Neural cell (in vitro differentiated cells): ENCODE data around the gene PANK4. TPM values are rescaled to one million over a fixed set of nuclear protein-coding genes. Genes with fewer than 3 reads are reported as not detected.

ENCODE experiments used
- H2AFZ ChIP-seq: fragments of 200-600, 300-800 bp; sonication (generic), shearing (Covaris generic); 2 replicates; pipeline ENCODE4 v1.6.0; 2014; ENCODE audit warnings: low read depth, mild to moderate bottlenecking, antibody characterized with exemption, low read length, moderate library complexity
- H3F3A ChIP-seq: fragments of 200-600 bp; shearing (Covaris generic); 2 replicates; pipeline ENCODE4 v1.6.1; 2016; ENCODE audit warnings: mild to moderate bottlenecking, moderate library complexity, mixed read lengths, antibody characterized with exemption, low read length; ENCODE audit not compliant: insufficient read depth, poor library complexity, severe bottlenecking
- H3K27ac ChIP-seq: fragments of 200-600, 300-800 bp; sonication (generic), shearing (Covaris generic); 2 replicates; pipeline ENCODE4 v1.5.1; 2014; ENCODE audit warnings: mild to moderate bottlenecking, low read length, moderate library complexity
- H3K27me3 ChIP-seq: fragments of 300-800, 200-600 bp; sonication (generic), shearing (Covaris generic); 2 replicates; pipeline ENCODE4 v1.6.0; 2014; ENCODE audit warnings: mild to moderate bottlenecking, low read depth, low read length, moderate library complexity; ENCODE audit not compliant: insufficient read depth
- H3K36me3 ChIP-seq: fragments of 300-800, 200-600 bp; sonication (generic), shearing (Covaris generic); 2 replicates; pipeline ENCODE4 v1.5.1; 2014; ENCODE audit warnings: mild to moderate bottlenecking, antibody characterized with exemption, low read length, moderate library complexity; ENCODE audit not compliant: insufficient read depth
- H3K4me2 ChIP-seq: fragments of 300-800, 200-600 bp; sonication (generic), shearing (Covaris generic); 2 replicates; pipeline ENCODE4 v1.6.0; 2014; ENCODE audit warnings: mild to moderate bottlenecking, low read length
- H3K4me3 ChIP-seq: fragments of 300-800, 200-600 bp; sonication (generic), shearing (Covaris generic); 2 replicates; pipeline ENCODE4 v1.5.1; 2014; ENCODE audit warnings: mild to moderate bottlenecking, low read length, moderate library complexity
- H3K79me2 ChIP-seq: fragments of 200-600 bp; shearing (Covaris generic); replicated peaks from 2 replicates; pipeline ENCODE4 v1.6.0; 2014; ENCODE audit warnings: mild to moderate bottlenecking, low read length, moderate library complexity; ENCODE audit not compliant: insufficient read depth
- H3K9ac ChIP-seq: fragments of 300-800, 200-600 bp; sonication (generic), shearing (Covaris generic); 2 replicates; pipeline ENCODE4 v1.6.1; 2016; ENCODE audit warnings: mild to moderate bottlenecking, low read length, mixed read lengths
- H3K9me2 ChIP-seq: fragments of 200-600 bp; shearing (Covaris generic); 2 replicates; pipeline ENCODE4 v1.6.1; 2016; ENCODE audit warnings: mild to moderate bottlenecking, low read length, mixed read lengths; ENCODE audit not compliant: insufficient read depth
- H3K9me3 ChIP-seq: fragments of 200-600, 300-800 bp; sonication (generic), shearing (Covaris generic); 2 replicates; pipeline ENCODE4 v1.6.1; 2016; ENCODE audit warnings: mild to moderate bottlenecking, mixed run types, low read length, moderate library complexity, mixed read lengths
- H4K20me1 ChIP-seq: fragments of 200-600 bp; shearing (Covaris generic); 2 replicates; pipeline ENCODE4 v1.6.1; 2016; ENCODE audit warnings: mild to moderate bottlenecking, mixed run types; ENCODE audit not compliant: insufficient read depth
- CTCF ChIP-seq: fragments of 450-650 bp; IDR thresholded peaks from 2 replicates; pipeline ENCODE4 v1.5.1; 2014; ENCODE audit warnings: antibody characterized with exemption, mild to moderate bottlenecking, moderate library complexity; ENCODE audit not compliant: poor library complexity, severe bottlenecking
- EP300 ChIP-seq: fragments of 450-650 bp; conservative IDR thresholded peaks from 2 replicates; pipeline ENCODE4 v1.6.1; 2014; ENCODE audit warnings: antibody characterized with exemption, mild to moderate bottlenecking, moderate library complexity; ENCODE audit not compliant: poor library complexity, severe bottlenecking
- EZH2 ChIP-seq: fragments of 200-600, 300-800 bp; shearing (Covaris generic), sonication (generic); IDR thresholded peaks from 2 replicates; pipeline ENCODE4 v1.6.1; 2014; ENCODE audit warnings: antibody characterized with exemption, low read length, borderline replicate concordance, mild to moderate bottlenecking; ENCODE audit not compliant: insufficient read depth, poor library complexity, severe bottlenecking
- MXI1 ChIP-seq: fragments of 450-650 bp; conservative IDR thresholded peaks from 2 replicates; pipeline ENCODE4 v1.6.1; 2014; ENCODE audit warnings: antibody characterized with exemption, mild to moderate bottlenecking; ENCODE audit not compliant: poor library complexity, severe bottlenecking
- POLR2AphosphoS5 ChIP-seq: IDR thresholded peaks from 2 replicates; pipeline ENCODE4 v1.6.1; 2012
- RAD21 ChIP-seq: fragments of 450-650 bp; conservative IDR thresholded peaks from 2 replicates; pipeline ENCODE4 v1.6.1; 2014; ENCODE audit warnings: antibody characterized with exemption, mild to moderate bottlenecking, moderate library complexity
- REST ChIP-seq: IDR thresholded peaks from 2 replicates; pipeline ENCODE4 v1.6.1; 2012; ENCODE audit warnings: borderline replicate concordance
- SMC3 ChIP-seq: fragments of 450-650 bp; conservative IDR thresholded peaks from 2 replicates; pipeline ENCODE4 v1.6.1; 2014; ENCODE audit warnings: antibody characterized with exemption, mild to moderate bottlenecking, moderate library complexity; ENCODE audit not compliant: poor library complexity
- TAF1 ChIP-seq: IDR thresholded peaks from 2 replicates; pipeline ENCODE4 v1.6.1; 2012; ENCODE audit warnings: low read depth
- polyA plus RNA-seq: library from polyadenylated mRNA; depleted of rRNA; stranded (reverse); fragments of >200 nt; gene quantifications from 2 replicates; pipeline ENCODE4 v1.2.3, GENCODE V29; 2014

Gene PANK4
- polyA plus RNA-seq, 1 donor from 2014 or later: 37.9 TPM

- Histone ChIP-seq H3K27me3 (no peaks in the 10 kb centered on the region), H3K4me2 (no peak overlapping the region), H3K9me3 (no peaks in the 10 kb centered on the region), H3K79me2 (no peaks in the 10 kb centered on the region), H3K27ac (no peak overlapping the region), H3K9ac (no peak overlapping the region), H4K20me1 (no peaks in the 10 kb centered on the region), H3F3A (no peaks in the 10 kb centered on the region), H3K36me3 (no peaks in the 10 kb centered on the region), H3K9me2 (no peaks in the 10 kb centered on the region), H3K4me3 (no peak overlapping the region), H2AFZ (no peak overlapping the region)
- TF ChIP-seq MXI1: no peak
- no peak for TF ChIP-seq SMC3
- no peak for TF ChIP-seq TAF1
- no peak for TF ChIP-seq CTCF
- no peak for TF ChIP-seq EP300
Measured at GRCh38 chr1:2501820-2502119, 24.6 kb downstream of the PANK4 start.

- no peaks in the 10 kb centered on the region for H3K9me3 ChIP-seq
- no peaks in the 10 kb centered on the region for H3K9me2 ChIP-seq
- H3F3A ChIP-seq: no peaks in the 10 kb centered on the region
- no peaks in the 10 kb centered on the region for H3K36me3 ChIP-seq
- H3K4me2 ChIP-seq: no peak overlapping the region
- H3K27me3 ChIP-seq: no peaks in the 10 kb centered on the region
- no peak overlapping the region for H2AFZ ChIP-seq
- no peak overlapping the region for H3K27ac ChIP-seq
- H3K4me3 ChIP-seq: no peak overlapping the region
- no peaks in the 10 kb centered on the region for H4K20me1 ChIP-seq
- no peak overlapping the region for H3K9ac ChIP-seq
- no peak for TF ChIP-seq SMC3
- TF ChIP-seq EP300: no peak
- no peak for TF ChIP-seq RAD21
- TF ChIP-seq POLR2AphosphoS5: no peak
- TF ChIP-seq REST: no peak
- H3K79me2 ChIP-seq: no peaks in the 10 kb centered on the region
Measured at GRCh38 chr1:2501041-2501819, 25.2 kb downstream of the PANK4 start.

GRCh38 chr1:2499986-2500596 lies 26.3 kb downstream of the PANK4 start:
- no peak overlapping the region for H2AFZ ChIP-seq
- H3K27me3 ChIP-seq: no peaks in the 10 kb centered on the region
- H3F3A ChIP-seq: no peaks in the 10 kb centered on the region
- no peaks in the 10 kb centered on the region for H4K20me1 ChIP-seq
- TF ChIP-seq EZH2: no peak
- no peaks in the 10 kb centered on the region for H3K9me2 ChIP-seq
- H3K9me3 ChIP-seq: no peaks in the 10 kb centered on the region
- no peaks in the 10 kb centered on the region for H3K79me2 ChIP-seq
- H3K4me3 ChIP-seq: no peak overlapping the region
- H3K36me3 ChIP-seq: no peaks in the 10 kb centered on the region
- H3K27ac ChIP-seq: no peak overlapping the region
- no peak overlapping the region for H3K4me2 ChIP-seq
- H3K9ac ChIP-seq: no peak overlapping the region
